ENCODE results near the gene KIF21B.

Gene KIF21B

DNA sequence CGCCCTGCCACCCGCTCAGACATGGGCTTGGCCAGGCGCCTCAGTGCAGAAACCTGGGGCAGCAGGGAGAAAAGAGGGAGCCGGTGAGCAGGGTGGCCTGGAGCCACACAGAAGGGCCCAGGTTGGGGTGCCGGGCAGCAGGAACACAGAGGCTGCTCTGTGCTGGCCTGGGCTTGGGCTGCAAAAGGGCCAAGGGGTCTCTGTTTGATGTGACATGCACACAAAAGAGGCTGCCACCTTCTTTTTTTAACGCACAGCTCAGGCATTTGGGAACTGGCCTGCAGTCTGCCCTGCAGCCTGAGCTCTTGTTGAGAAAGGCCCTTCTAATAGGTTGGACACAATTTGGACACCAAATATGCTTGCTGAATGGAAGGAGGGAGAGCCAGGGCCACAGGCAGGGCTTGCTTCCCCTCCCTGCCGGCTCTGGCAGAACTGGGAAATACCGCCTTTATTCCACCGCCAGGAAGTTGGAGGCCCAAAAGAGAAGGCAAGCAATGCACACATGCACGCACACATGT lies 32.4 kb downstream of the KIF21B start:
- TF ChIP-seq, protein P1, sequence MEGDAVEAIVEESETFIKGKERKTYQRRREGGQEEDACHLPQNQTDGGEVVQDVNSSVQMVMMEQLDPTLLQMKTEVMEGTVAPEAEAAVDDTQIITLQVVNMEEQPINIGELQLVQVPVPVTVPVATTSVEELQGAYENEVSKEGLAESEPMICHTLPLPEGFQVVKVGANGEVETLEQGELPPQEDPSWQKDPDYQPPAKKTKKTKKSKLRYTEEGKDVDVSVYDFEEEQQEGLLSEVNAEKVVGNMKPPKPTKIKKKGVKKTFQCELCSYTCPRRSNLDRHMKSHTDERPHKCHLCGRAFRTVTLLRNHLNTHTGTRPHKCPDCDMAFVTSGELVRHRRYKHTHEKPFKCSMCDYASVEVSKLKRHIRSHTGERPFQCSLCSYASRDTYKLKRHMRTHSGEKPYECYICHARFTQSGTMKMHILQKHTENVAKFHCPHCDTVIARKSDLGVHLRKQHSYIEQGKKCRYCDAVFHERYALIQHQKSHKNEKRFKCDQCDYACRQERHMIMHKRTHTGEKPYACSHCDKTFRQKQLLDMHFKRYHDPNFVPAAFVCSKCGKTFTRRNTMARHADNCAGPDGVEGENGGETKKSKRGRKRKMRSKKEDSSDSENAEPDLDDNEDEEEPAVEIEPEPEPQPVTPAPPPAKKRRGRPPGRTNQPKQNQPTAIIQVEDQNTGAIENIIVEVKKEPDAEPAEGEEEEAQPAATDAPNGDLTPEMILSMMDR (IDR thresholded peaks at IDR 0.05; ENCODE audit: insufficient read depth, low read depth, low read length, missing control alignments): no peak
- no peak overlapping the region for H3K4me3 ChIP-seq (ENCODE audit: low read depth, low read length)
- no peak for DNase-seq (ENCODE audit: low read depth)

DNA sequence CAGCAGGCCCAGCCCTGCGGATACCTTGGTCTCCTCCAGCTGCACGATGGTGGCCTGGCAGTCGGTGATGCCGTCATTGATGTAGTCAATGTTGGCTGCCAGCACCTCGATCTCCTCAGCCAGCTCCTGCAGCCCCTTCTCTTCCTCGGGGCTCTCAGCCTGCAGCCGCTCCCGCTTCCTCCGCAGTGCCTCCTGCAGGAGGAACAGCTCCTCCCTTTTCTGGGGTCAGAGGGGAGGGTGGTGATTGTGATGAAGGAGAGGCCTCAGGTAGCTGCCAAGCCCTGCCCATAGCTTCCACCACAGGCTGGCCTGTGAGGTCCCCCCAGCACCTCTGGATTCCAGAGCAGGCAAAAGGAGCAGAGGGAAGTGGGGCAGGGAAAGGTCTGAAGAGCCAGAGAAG lies 33.4 kb downstream of the KIF21B start:
- DNase-seq (ENCODE audit: low read depth): no peak
- TF ChIP-seq, protein P1 (IDR thresholded peaks at IDR 0.05; ENCODE audit: insufficient read depth, low read depth, low read length, missing control alignments): no peak
- H3K4me3 ChIP-seq (ENCODE audit: low read depth, low read length): no peak overlapping the region

- H3K4me3 ChIP-seq (ENCODE audit: low read depth, low read length): no peak overlapping the region
- DNase-seq (ENCODE audit: low read depth): no peak
- TF ChIP-seq, protein P1 (IDR thresholded peaks at IDR 0.05; ENCODE audit: insufficient read depth, low read depth, low read length, missing control alignments): no peak
Measured at GRCh38 chr1:200989337-200989736, 34.2 kb downstream of the KIF21B start.

DNA sequence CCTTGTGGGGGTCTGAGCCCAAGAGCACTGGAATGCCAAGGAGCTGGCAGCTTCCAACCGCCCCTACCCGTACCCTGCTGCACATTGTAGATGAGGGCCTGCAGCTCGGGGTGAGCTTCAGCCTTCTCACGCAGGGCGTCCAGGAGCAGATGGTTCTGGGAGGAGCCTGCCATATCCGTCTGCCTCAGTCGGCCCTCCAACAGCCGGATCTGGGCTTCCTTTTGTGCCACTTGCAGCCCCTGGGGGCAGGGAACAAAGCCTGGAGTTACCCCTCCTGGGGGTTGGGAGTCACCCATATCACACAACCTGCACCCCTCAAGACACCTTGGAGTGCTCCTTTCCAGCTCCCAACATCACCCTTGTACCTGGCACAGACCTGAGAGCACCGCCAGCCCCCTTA lies 34.8 kb downstream of the KIF21B start:
- no peak for DNase-seq (ENCODE audit: low read depth)
- TF ChIP-seq, protein P1 (IDR thresholded peaks at IDR 0.05; ENCODE audit: insufficient read depth, low read depth, low read length, missing control alignments): no peak
- H3K4me3 ChIP-seq (ENCODE audit: low read depth, low read length): no peak overlapping the region

DNA sequence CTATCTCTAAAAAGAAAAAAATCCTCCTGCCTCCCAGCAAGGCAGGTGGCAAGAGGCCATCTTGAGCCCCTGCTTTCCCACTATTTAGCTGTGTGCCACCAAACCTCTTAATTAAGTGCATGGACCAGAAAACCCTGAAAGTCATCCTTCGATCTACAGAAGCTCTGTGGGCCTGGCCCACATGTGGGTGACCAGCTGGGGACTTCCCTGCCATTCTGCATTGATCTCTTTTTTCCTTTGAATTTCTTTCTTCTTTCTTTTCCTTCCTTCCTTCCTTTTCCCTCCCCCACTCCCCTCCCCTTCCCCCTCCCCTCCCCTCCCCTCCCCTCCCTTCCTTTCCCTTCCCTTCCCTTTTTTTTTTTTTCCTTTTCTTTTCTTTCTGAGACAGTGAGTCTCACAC lies 38.0 kb downstream of the KIF21B start:
- TF ChIP-seq, protein P1 (IDR thresholded peaks at IDR 0.05; ENCODE audit: insufficient read depth, low read depth, low read length, missing control alignments): no peak
- no peak for DNase-seq (ENCODE audit: low read depth)

GRCh38 chr1:200983035-200983561 lies 40.4 kb downstream of the KIF21B start:
- TF ChIP-seq, protein P1 (IDR thresholded peaks at IDR 0.05; ENCODE audit: insufficient read depth, low read depth, low read length, missing control alignments): no peak
- H3K4me3 ChIP-seq (ENCODE audit: low read depth, low read length): no peak overlapping the region
- DNase-seq (ENCODE audit: low read depth): no peak

More for the DNA sequence above, 38.0 kb downstream of the KIF21B start:
- H3K4me3 ChIP-seq (ENCODE audit: low read depth, low read length): no peak overlapping the region

Measured in GM12865 (cell line).